NCI-H69 (cell line): Measurements from ENCODE around the gene NUP54.
A peak's percentile ranks its signal among the peaks of the same experiment; 100 is the strongest.

Experiments
- DNase-seq: peaks from one replicate; lab custom pipeline; 2025; lab: John Stamatoyannopoulos, UW

Gene NUP54, protein sequence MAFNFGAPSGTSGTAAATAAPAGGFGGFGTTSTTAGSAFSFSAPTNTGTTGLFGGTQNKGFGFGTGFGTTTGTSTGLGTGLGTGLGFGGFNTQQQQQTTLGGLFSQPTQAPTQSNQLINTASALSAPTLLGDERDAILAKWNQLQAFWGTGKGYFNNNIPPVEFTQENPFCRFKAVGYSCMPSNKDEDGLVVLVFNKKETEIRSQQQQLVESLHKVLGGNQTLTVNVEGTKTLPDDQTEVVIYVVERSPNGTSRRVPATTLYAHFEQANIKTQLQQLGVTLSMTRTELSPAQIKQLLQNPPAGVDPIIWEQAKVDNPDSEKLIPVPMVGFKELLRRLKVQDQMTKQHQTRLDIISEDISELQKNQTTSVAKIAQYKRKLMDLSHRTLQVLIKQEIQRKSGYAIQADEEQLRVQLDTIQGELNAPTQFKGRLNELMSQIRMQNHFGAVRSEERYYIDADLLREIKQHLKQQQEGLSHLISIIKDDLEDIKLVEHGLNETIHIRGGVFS

DNA sequence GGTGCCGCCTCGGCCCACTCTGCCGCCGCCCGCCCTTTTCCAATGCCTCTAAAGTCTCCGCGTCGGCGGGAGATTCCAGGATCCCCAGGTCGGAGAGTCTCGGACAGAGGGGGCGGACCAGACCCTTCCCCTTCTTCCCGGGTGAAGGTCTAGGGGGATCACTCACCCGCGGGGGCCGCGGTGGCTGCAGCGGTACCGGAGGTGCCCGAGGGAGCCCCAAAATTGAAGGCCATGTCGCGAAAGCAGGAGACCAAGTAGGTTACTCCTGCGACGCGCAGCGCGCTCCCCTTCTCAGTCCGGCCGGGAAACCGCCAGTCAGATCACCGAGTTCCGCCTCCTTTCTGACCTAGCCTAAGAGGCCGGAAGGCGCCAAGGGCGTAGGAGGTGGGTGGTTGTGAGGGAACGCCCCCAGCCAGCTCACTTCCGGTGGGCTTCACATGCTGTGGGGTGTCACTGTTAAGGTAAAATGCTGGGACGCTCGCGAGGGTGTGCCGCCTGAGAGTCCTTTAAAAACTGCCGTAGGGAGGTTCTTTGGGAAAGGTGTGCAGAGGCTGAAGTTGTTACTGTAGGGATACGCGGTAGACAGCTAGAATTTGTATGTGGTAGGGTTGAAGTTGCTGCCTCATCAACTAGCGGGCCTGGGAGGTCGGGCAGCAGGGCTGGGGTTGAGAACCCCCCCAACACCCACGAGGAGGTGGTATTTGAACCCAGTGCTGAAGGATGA is at the start of gene NUP54:
Gene NUP54, minus strand, starts transcription at position 256 of the 724 bp plus-strand sequence. Its CDS starts 23 bp downstream, at position 233.
- peak; percentile 94 for DNase-seq

DNA sequence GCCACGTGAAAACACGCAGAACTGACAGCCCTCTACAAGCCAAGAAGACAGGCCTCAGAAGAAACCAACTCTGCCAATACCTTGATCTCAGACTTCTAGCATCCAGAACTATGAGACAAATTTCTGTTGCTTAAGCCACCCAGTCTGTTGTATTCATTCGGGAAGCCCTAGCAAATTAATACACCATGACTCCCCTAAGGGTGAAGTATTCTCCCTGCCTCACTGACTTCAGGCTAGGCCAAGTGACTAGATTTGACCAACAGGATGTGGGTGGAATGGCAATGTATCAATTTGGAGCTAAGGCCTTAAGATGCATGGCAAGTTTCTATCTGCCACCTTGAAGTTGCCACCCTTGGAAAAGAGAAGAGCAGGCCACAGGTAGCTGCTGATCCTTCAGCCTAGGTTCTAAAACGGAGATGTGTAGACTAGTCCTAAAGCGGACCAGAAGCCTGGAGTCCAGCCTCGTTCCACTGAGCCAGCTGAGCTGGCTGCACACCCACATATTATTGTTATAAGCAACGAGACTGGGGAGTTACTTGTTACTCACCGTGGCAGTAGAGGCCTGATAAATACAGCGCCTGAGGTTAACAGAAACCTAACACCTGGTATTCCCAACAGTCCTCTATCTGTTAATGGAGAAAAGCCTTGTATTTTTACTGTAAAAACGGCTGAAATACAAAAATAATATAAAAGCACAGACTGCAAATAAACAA is 49.0 kb upstream of the NUP54 start:
- DNase-seq, result peak; percentile 9

DNA sequence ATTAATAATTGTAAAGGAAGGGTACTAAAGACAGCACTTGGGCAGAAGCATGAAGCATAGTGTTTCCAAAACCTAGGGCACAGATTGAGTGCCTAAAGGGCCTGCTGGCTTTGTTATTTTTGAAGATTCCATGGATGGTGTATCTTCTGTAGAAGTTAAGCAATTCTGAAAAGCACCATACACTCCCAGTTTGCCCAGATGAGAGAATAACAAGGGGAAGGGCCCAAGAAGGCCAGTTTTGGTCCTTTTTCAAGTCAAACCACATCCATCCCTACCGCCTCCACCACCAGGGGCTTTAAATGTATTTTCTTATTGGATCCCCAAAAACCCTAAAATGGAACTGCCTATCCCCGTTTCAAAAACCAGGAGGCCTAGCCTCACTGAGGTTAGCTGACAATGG is 48.2 kb upstream of the NUP54 start:
- DNase-seq, result no peak

DNA sequence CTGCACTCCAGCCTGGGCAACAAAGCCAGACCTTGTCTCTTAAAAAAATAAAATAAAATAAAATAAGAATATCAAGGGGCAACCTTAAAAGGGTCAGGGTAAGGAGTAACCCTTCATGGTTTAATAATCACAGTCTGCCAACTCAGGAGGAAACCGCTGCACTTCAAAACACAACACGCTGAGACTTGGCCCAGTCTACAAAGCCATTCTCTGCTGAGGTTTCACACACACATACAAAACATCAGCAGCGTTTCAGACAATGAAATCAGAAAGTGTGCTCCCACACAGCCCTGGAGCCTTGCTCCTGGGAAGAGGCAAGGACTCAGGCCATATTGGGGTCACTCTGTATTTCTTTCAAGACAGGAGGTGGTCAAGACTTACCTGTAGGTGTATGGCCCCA is 47.1 kb upstream of the NUP54 start:
- DNase-seq, result no peak

DNA sequence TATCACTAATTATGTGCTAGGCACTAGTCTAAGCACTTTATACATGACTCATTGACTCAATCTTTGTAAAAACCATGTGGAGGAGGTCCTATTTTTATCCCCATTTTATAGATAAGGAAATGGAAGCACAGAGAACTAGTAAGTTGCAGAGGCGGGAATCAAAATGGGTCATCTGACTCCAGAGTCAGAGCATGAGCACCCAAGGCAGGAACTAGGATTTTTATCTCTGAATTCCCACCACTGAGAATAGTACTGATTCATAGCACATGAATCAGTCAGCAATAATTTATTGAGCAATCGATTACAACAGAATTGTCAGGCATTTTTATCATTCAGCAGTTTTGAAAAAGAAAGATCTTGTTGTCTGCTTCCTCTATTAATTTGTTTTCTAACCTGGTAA is 46.1 kb upstream of the NUP54 start:
- DNase-seq, result no peak

DNA sequence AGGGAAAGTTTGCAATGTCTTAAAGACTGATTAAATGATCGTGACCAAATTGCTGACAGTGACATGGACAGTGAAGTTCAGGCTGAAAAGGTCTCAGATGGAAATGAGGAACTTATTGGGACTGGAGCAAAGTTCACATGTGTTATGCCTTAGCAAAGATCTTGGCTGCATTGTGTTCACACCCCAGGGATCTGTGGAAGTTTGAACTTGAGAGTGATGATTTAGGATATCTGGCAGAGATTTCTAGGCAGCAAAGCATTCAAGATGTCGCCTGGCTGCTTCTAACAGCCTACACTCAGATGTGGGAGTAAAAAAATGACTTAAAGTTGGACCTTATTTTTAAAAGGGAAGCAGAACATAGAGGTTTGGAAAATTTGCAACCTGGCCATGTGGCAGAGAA is 44.0 kb upstream of the NUP54 start:
- DNase-seq, result no peak

DNA sequence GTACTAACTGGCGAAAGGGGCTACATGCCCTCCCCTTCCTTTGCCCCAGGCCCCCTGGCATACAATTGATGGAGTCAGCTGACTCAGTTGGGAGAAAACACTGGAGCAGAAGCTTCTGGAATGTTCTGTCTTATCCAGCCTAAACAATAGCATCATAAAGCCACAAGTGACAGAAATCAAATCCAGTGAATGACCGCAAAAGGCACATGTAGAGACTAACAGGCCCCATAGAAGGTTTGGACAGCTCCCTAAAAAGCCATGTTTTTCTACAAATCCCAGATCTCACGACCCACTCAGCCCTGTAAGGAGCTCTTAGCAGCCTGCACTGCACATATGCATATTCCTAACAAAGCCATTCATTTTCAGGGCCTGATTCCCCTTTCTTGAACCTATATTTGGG is 40.4 kb upstream of the NUP54 start:
- DNase-seq, result no peak

DNA sequence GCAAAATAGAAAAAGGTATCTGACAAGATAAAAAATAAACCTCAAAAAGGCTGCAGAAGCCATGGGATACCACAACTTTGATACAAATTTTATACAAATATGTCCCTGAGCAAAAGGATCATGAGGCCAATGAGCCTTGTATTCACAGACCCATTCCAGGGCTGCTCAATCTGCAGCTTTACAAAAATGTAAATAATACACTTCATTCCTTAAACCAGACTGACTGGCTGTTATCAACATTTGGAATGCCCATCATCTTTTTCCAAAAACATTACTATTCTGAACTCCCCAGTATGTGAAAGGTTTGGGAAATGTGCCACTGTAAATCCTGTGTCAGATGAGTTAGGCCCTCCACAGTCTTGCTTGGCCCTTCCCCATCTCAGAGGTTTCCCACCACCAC is 40.0 kb upstream of the NUP54 start:
- DNase-seq, result no peak

DNA sequence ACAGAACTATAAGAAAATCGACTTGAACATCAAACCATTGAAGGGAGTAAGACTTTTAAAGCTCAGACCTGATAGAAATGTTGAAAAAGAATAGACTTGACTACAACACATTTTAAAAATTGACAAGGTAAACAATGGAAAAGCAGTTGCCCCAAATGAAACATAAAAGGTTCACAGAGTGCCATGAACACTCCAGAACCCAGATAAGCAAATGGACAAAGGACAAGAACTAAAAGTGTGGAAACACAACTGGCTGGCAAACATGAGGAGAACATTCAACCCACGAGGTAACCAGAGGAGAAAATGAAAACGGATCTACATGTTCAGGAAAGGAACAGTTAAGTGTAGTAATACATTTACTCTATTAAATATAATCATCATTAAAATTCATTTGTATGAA is 39.0 kb upstream of the NUP54 start:
- no peak for DNase-seq

DNA sequence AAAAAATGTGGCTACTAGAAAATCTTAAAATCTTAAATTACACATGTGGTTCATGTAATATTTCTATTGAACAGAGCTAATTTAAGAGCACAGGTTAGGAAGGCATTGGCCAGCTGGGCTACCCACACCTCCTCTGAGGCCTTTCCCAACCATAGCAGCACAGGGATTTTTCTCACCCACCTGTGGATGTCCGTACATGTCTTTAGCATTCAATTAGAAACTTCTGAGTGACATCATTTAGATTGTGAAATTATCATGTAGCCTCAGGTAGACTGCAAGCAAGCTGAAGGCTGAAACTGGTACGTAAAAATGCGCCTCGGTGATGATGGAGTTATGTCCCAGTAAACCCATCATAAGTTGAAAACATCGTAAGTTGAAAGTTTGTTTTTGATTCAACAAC is 34.3 kb upstream of the NUP54 start:
- no peak for DNase-seq

DNA sequence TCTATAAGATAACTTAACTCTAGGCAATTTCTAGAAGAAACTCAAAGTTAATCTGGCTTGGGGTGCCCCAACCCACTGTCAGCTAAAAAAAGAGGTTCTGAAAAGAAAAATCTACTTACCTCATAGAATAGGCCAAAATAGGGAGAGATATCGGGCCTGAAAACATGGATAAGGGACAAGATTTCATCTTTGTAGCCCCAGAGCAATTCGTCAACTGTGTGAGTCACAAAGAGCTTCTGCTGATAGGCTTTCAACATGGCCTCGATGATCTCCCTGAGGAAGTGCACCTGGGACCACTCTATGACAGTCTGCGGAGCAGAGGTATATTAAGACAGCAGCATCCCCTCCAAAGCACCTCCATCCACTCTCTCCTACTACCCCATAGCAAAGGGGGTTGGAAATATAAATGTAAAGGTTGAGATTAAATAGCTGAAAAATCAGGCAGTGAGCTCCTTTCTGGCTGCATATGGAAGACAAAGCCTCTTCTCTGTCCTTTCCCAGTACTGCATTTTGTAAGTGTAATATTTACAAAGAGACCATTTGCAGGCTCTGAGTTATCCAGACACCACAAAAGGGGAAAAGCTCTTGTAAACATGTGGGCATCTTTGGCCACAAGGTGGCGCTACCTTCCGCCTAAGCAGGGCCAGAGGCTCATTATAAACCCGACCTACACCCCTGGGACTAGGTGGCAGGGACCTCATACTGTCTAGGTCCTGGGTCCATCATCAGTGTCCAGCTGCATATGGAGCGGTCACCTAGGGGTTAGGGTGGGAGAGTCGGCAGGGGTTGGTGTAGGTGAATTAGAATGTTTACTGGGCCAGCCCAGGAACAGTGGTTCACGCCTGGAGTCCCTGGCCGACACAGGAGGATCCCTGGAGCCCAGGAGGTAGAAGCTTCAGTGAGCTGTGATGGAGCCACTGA is 31.5 kb upstream of the NUP54 start:
- peak; percentile 79 for DNase-seq

DNA sequence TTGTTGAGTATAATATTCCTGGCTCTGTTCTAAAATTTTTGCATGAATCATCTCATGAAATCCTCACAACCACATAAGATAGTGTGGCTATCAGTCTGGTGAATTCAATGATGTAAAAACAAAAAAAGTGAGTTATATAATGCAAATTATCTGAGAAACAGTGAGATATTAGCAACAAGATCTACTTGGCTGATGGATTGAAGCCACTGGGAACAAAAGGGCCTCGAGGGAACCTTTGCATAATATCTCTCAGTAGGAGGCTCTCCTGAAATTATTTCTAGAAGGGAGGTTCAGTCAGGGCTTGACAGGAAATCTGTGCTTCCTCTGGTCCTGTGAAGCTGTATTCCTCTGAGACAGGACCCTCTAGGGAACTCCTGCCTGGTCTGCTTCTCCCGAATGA is 30.1 kb upstream of the NUP54 start:
- DNase-seq, result no peak

DNA sequence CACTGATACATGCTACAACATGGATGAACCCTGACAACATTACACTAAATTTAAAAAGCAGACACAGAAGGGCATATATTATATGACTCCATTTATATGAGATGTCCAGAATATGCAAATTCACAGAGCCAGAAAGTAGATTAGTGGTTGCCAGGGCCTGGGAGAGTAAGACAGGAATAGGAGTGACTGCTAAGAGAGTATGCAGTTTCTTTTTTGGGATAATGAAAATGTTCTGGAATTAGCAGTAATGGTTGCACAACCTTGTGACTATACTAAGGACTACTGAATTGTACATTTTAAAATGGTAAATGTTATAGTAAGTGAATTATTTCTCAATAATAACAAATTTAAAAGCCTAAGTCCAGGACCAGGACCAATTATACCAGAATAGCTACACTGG is 29.5 kb upstream of the NUP54 start:
- DNase-seq, result no peak

DNA sequence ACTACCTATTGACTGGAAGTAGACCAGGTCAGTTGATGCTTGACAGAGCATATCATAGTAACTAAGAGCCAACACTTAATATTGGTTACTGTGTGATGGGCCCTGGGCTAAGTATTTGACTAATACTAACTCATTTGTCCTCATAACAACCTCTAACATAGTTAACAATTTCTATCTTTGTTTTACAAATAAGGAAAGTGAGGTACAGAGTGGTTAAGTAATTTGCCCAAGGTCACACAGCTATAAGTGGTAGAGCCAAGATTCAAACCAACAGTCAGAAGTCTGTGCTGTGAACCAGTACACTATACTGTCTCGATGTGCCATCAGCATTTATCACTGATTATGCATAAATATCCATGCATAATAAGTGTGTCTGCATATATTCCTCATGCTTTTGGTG is 27.1 kb upstream of the NUP54 start:
- no peak for DNase-seq

DNA sequence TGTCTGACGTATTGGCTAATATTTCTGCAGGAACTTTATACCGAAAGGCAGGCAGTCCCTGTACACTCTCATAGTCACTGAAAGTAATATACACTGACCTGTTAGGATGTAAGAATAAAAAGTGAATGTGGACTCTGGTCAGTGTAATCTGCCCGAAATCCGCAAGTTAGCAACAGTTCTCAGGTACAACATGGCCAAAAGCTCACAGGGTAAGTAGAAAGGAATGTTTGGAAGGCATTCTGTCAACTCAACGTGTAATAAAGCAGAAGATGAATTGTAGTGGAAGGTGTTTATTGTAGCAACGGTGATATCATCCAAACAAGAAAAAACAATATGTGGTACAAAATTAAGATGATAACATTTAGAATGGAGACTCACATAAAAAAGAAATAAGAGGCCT is 26.0 kb upstream of the NUP54 start:
- DNase-seq, result no peak

DNA sequence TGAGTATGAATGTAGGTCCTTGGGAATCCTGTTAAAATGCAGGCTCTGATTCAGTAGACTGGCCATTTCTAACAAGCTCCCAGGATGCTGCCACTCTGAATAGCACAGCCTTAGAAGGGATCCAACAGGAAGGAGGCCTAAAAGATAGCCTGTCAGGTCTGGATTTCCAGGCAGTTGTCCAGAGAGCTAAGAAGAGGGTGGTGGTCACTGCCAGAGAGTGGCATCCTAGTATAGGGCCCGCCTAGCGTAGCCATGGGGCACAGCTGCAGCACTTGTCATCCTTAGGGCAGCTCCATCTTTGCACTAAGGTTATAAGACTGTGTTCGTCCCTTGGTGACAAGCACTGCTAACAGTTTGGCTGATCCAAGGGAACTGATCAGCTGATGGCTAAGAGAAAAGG is 20.5 kb upstream of the NUP54 start:
- DNase-seq, result no peak

DNA sequence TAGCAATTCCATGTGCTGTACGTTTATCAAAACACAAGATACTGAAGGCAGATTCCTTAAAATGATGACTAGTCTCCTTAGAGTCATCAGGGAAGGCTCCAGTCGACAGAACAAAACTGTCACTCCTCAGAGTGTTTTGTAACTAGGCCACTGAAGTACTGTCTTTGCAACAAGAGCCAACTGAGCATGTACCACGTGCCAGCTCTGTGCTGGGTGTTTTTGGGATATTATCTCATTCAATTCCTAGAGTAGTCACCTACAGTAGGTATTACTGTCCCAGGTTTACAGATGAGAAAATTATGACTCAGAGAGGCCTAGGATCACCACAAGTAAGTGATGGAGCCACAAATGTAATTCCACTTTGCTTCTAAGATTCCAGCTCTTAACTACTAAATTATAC is 18.3 kb upstream of the NUP54 start:
- DNase-seq, result no peak

DNA sequence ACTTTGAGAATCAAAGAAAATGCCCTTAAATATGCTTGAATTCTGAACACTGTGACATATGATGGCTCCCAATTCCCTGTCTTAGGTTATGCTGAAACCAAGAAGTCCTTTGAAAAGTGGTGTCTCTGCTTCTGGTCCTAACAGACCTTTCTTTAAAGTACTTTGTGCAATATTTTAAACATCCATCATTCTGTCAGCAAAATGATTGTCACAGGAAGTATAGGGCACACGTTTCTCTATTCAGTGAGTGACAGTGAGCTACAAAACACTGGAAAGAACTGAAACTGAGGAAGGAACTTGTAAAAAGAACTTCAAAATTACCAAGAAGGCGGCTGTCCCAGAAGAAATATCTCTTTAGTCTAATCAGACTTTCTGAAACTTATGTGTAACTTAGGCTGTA is 12.2 kb upstream of the NUP54 start:
- no peak for DNase-seq

DNA sequence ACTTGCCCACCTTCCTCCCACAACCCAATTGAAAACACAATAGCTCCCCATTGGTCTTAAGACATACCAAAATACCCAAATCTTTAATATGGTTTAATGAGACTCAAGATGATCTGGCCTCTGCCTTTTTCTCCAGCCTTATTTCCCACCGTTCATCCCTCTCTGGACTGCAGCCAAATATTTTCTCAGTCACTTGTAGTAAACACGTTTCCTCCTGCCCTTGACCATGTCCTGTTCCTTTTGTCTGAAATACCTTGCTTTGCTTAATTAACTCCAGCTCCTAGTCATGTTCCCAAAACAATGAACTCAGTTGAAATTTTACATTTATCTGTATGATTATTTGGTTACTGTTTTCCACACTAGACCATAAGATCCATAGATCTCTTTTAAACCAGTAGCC is 8.4 kb upstream of the NUP54 start:
- DNase-seq, result peak; percentile 4

DNA sequence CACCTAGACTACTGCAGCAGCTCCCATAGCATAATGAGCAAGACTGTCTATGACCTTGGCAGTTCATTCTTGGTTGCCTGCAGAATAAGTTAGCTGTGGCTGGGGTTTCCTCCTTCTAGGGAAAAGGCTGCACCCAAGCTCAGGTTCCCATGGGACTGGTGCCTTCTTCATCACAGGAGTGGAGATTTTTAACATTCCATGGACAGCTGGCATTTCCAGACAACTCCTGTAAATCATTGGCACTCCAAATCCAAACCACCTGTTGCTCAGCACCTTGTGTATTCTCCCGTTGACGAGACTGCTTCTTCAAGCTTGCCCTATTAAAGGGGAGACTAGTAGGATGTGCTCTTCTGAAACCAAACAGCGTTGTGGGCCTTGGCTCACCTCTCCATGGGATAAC is 7.8 kb upstream of the NUP54 start:
- no peak for DNase-seq

DNA sequence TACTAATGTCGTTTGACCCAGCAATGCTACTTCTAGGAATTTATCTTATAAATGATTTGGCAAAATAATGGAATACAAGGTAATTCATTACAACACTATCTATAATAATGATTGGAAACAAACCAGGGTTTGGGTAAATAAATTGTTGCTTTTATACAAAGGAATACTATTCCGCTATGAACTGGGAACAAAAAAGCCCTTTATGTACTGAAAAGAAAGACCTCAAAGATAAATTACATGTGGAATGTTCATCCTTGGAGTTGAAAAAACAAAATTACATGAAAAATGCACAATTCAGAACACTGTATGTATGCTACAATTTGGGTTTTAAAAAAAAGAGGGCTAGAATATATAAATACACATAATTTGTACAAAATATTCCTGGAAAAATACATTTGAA is 5.2 kb upstream of the NUP54 start:
- DNase-seq, result no peak
